ENCODE results near the gene SHOX.
"Not testable (repeated sequence)": the region's sequence is repeated elsewhere in the genome, so short reads cannot be mapped to it uniquely, and the experiment has no call there.

Gene SHOX

DNA sequence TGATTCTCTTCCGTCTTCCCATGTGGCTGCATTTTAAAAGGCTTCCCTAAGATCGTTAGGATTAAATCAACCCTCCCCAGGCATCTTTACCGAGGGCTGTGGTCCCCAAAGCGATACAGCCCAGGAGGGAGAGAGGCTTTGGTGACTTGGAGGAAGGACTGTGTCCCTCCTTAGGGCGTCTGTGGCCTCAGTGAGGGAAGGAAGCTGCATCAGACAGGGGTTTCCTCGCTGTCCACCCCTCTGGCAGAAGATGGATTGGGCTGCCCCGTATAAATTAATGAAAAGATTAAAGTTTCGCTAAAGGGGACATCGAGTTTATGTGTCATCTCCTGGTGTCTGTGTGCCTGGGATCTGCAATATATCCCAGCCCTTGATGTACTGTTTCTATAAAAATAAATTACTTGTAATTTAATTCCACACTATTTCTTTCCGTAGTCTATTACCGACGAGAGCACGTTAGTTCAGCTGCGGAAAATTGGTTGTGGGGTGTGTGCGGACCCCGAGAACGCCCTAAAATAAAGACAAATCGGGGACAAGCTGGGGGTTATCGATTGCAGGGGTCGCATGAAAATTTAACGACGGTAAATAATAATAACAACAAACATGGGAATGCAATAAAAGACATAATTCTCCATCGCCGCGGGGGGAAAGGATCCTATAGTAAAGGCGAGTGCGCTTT, 6.5 kb downstream of the SHOX start:
- no peak for DNase-seq (ENCODE audit: extremely low read depth in 1 of 2, low read depth in 1 of 2)

DNA sequence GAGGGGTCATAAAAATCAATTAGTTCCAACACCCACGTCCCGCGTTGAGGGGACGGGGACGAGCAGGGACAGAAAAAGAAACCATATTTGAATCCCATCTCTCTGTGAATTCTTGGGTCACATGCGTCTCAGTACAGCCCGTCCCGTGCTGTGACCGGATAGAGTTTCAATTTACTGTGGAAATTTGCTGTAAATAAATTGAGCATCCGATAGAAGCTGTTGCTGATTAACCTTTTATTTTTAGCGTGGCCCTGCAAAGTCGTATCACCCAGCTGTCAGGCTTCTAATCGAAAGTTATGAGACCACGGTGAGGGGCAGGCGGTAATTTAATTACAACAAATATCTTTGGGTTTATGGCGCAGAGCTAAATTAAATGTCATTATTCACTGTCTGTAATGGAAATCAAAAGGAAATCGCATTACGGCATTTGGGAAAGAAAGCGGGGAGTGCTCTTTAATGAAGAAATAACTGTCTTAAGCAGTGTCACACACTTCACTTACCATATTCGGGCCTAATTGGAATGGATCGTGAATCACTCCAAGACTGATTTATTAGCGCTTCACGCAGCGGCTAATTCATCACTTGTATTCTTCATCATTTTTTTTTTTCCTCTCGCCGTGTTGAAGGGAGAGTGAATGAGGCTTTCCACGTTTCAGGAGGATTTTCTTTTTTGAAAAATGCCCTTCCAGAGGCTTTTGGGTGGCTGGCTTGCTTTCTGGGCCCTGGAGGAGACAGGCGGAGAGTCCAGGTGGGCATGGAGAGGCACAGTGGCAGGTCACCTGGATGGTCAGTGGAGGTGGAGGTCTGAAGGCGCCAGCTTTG, 7.3 kb downstream of the SHOX start:
- no peak for DNase-seq (ENCODE audit: extremely low read depth in 1 of 2, low read depth in 1 of 2)

DNA sequence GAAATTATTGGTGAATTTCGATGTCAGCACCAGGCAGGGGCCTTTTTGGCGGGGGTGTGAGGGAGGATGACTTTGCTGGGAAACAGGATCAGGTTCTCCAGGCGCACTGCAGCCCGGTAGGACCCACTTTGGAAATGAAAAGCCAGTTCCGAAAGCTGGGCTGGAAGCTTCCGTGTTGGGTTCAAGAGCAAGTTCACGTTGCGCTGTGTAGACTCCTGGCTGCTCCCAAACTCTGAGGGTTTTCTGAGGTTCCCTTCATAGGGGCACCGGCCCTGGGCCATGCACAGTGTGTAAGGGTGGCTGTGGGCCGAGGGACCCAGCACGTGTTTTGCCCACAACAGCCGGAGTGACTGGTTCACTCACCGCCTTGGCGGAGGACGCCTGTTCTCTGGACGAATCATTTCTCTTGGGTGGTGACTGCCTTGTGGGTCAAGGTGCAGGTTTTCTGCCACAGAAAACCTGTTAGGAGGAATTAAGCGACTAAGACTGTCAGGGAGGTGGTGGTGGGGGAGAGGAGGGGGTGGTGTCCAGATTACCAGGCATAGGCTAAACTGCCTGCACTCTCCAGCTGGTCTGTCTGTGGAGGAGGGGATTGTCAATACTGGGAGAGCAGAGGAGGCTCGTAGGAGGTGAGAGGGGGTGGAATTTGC, 8.0 kb downstream of the SHOX start:
- DNase-seq (ENCODE audit: extremely low read depth in 1 of 2, low read depth in 1 of 2), result no peak

DNA sequence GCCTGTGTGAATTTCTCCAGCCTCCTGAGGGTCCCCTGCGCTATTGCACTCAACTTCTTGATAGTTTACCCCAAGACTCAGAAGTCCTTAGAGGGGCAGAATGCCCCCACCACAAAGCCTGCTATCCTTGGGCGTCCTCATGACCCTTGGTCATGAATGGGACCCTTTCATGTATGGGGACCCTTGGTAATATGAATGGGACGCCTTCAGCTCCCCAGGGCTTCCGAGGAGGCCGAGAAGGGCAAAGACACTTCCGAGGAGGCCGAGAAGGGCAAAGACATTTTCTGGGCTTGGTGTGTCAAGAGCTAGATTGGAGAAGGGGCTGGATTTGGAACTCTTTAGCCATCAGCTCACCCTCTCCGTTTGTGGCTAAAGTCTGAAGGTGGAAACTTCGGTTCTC, 8.6 kb downstream of the SHOX start:
- no peak for DNase-seq (ENCODE audit: extremely low read depth in 1 of 2, low read depth in 1 of 2)

DNA sequence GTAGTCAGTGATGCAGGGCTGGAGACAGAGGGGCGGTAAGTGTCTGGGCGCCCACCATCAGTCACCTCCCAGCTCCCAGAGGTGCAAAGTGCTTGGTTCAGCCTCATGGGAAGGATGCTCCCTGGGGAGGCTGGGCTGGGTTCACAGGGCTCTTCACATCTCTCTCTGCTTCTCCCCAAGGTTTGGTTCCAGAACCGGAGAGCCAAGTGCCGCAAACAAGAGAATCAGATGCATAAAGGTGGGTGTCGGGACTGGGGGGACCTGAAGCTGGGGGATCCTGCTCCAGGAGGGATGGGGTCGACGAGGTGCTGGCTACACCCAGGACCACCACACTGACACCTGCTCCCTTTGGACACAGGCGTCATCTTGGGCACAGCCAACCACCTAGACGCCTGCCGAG, 10.1 kb downstream of the SHOX start:
- no peak for DNase-seq (ENCODE audit: extremely low read depth in 1 of 2, low read depth in 1 of 2)

DNA sequence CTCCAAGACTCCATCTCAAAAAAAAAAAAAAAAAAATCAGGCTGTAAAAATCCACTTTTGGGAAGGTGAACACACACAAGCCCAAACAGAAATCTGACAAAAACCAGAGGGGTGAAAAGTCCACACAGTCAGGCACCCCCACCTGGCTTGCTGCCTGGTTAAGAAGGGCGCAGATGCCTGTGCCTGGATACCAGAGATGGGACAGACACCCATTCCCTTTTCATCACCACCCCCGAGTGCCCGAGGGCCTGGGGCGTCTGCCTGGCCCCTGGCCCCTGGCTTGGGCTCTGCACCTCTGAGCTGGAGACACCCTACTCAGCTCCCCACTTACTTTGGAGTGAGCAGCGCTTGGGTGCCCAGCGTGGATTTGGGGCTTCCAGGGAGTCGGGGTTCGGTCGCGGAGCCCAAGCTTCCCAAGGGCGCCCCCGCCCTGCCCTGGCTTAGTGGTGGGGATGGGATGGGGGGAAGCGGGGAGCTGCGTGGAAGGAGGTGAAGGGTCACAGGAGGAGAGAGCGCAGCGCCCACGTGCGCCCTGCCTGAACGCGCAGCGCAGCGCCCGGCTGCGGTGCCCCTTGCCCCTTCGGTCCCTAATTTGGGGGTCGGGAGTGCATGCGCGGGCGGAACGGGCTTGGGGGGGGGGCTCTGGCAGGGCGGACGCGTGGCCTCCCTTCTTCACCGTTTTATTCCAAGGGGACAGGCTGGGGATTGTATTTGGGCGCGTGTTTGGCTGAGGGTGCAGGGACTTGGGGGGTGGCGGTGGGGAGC, 11.3 kb downstream of the SHOX start:
- DNase-seq (ENCODE audit: extremely low read depth in 1 of 2, low read depth in 1 of 2), result no peak

DNA sequence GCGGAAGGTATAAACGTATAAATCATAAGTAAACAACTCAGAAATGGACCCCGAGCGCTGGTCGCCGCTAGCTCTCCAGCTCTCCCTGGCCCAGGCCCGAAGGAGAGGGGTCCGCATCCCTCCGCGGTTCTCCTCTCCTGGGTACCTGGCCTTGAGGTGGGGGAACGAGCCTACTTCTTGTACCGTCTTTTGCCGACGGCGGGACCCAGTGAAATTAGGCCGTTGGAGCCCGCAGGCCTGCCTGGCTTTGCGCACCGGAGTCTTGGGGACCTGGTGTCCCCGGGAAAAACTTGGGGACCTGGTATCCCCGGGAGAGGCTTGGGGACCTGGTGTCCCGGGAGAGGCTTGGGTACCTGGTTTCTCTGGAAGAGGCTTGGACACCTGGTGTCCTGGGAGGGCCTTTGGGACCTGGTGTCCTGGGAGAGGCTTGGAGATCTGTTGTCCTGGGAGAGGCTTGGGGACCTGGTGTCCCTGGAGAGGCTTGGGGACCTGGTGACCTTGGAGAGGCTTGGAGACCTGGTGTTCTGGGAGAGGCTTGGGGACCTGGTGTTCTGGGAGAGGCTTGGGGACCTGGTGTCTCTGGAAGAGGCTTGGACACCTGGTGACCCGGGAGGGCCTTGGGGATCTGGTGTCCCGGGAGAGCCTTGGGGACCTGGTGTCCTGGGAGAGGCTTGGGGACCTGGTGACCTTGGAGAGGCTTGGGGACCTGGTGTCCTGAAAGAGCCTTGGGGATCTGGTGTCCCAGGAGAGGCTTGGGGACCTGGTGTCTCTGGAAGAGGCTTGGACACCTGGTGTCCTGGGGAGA, 12.0 kb downstream of the SHOX start:
- DNase-seq (ENCODE audit: extremely low read depth in 1 of 2, low read depth in 1 of 2), result no peak

DNA sequence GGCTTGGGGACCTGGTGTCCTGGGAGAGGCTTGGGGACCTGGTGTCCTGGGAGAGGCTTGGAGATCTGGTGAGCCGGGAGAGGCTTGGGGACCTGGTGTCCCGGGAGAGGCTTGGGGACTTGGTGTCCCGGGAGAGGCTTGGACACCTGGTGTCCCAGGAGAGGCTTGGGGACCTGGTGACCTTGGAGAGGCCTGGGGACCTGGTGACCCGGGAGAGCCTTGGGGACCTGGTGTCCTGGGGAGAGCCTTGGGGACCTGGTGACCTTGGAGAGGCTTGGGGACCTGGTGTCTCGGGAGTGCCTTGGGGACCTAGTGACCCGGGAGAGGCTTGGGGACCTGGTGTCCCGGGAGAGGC, 12.6 kb downstream of the SHOX start:
- DNase-seq (ENCODE audit: extremely low read depth in 1 of 2, low read depth in 1 of 2), result no peak

DNA sequence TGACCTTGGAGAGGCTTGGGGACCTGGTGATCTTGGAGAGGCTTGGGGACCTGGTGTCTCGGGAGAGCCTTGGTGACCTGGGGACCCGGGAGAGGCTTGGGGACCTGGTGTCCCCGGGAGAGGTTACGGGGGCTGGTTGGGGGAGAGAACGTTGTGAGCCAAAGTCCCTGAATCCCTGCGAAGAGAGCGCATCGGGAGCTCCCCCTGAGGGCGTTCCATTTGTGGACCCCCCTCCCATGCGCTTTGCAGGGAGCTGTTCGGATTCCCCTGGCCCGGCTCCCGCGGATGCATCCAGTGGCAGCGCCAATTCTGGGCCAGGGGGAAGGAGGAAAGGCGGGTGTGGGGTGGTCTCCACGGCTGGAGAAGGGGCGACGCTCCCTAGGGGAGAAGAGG, 13.3 kb downstream of the SHOX start:
- no peak for DNase-seq (ENCODE audit: extremely low read depth in 1 of 2, low read depth in 1 of 2)

DNA sequence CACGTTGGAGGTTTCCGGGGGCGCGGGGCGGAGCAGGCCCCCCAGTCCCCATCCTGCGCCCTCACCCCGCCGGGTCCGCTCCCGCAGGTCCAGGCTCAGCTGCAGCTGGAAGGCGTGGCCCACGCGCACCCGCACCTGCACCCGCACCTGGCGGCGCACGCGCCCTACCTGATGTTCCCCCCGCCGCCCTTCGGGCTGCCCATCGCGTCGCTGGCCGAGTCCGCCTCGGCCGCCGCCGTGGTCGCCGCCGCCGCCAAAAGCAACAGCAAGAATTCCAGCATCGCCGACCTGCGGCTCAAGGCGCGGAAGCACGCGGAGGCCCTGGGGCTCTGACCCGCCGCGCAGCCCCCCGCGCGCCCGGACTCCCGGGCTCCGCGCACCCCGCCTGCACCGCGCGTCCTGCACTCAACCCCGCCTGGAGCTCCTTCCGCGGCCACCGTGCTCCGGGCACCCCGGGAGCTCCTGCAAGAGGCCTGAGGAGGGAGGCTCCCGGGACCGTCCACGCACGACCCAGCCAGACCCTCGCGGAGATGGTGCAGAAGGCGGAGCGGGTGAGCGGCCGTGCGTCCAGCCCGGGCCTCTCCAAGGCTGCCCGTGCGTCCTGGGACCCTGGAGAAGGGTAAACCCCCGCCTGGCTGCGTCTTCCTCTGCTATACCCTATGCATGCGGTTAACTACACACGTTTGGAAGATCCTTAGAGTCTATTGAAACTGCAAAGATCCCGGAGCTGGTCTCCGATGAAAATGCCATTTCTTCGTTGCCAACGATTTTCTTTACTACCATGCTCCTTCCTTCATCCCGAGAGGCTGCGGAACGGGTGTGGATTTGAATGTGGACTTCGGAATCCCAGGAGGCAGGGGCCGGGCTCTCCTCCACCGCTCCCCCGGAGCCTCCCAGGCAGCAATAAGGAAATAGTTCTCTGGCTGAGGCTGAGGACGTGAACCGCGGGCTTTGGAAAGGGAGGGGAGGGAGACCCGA, 14.0 kb downstream of the SHOX start:
- DNase-seq (ENCODE audit: extremely low read depth in 1 of 2, low read depth in 1 of 2), result no peak

DNA sequence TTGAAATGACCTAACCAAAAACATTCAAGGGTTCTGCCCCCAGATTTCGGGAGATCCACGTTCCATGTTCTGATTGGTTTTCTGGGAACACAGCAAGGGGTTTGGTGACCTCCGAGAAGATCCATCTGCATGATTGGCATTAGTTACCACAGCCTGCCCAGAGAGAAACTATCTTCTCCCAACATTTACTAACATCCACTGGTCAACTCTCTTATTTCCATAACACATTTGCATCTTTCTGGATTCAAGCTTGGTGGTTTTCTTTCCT, 15.6 kb downstream of the SHOX start:
- DNase-seq (ENCODE audit: extremely low read depth in 1 of 2, low read depth in 1 of 2), result no peak

DNA sequence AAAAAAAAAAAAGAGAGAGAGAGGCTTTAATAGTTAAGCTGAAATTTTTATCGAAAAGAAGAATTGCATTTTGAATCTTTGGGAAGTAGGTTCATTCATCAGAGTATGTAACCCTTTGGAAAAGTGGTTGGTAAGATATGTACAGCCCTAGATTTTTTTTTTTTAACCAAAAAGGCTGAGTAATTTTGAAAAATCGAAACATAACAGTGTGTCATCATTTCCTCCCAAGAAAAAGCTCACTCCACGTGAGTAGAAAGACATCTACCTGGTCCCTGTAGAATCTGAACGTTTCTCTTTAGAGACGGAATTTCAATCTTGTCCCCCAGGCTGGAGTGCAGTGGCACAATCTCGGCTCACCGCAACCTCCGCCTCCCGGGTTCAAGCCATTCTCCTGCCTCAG, 16.2 kb downstream of the SHOX start:
- no peak for DNase-seq (ENCODE audit: extremely low read depth in 1 of 2, low read depth in 1 of 2)

DNA sequence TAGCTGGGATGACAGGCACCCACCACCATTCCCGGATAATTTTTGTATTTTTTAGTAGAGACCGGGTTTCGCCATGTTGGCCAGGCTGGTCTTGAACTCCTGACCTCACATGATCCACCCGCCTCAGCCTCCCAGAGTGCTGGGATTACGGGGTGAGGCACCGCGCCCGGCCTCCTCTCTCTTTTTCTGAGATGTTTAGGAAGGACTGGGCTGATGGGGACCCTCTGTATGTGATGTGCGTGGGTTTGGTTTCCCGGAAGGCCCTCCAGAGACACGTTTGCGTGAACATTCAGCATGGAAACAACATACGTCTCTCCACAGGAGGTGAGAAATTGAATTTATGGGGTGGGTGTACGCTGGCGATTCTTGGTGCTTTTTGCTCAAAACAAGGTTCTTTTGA, 18.6 kb downstream of the SHOX start:
- no peak for DNase-seq (ENCODE audit: extremely low read depth in 1 of 2, low read depth in 1 of 2)

DNA sequence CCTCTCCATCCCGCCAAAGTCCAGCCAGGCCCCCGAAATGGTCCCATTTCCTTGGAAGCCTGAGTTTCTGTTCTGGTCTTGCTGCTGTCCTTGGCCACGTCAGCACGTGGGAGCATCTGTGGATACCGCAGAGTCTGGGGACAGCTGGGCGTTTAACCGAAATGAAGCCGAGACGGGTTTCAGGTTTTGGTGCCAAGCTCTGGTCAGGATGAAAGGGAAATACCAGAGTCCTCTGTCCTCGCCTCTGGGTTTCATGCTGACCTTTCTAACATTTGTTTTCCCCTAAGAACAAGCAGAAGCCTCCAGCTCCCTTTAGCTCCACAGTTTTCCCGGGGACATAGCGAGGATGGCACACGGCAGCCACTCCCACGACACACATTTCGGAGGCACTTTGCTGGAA, 19.7 kb downstream of the SHOX start:
- DNase-seq (ENCODE audit: extremely low read depth in 1 of 2, low read depth in 1 of 2), result no peak

DNA sequence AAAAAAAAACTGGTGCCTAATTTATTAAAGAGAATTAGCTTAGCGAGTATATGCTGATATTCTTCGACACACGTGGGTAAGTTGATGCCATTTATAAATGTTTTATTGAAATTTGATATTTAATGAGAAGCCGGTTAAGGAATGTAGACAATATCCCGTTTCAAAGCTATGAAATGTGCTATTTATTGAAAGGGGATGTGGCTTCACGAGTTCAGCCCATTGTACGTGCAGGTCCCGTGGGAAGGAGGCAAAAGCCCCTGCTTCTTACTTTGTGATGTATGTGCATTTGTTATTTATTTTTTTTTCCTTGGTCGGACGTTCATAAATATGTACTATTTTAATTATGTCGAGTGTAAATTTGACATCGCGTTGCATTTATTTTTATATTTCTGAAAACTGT, 20.2 kb downstream of the SHOX start:
- no peak for DNase-seq (ENCODE audit: extremely low read depth in 1 of 2, low read depth in 1 of 2)

DNA sequence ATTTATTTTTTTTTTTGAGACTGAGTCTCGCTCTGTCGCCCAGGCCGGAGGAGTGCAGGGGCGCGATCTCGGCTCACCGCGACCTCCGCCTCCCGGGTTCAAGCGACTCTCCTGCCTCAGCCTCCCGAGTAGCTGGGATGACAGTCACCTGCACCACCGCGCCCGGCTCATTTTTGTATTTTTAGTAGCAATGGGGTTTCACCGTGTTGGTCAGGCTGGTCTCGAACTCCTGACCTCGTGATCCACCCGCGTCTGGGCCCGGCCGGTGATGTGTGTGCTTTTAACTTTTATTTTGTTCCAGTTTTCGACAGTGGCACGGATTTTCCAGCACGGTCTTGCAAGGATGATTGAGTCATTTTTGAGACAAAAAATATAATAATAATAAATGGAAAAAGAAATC, 21.3 kb downstream of the SHOX start:
- not testable (repeated sequence) for DNase-seq (ENCODE audit: extremely low read depth in 1 of 2, low read depth in 1 of 2)

DNA sequence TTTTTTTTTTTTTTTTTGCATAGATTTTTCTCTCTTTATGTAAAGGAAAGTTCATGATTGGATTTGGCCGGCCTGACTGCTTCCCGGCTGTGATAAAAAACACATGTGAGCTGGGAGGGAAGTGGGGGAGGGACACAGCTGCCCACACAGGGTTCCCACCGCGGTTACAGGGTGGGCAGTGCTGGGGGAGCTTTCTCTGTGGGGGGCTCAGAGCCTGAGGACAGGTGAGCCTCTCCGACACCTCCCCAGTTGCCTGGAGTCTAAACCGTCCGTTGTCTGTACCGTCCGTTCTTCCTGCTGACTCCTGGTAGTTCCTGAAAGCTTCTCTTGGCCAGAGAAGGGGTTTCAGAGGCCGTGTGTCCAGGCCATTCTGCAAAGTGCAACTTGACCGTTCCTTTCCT, 21.8 kb downstream of the SHOX start:
- no peak for DNase-seq (ENCODE audit: extremely low read depth in 1 of 2, low read depth in 1 of 2)

DNA sequence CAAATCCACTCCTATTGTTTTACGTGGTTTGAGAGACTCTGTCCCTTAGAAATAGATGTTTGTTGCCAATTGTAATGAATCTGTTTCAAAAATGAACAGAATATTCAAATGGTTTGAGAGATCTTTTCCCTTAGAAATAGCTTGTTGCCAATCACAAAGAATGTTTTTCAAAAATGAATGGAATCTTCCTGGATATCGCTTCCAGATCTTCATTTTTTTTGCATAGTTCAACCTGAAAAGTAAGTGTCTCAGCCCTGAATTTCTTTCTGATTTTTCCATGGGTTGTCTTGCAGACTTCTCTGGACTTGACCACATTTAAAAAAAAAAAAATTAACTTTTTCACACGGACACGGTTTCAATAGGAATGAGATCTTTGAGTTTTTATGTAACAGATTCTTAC, 22.7 kb downstream of the SHOX start:
- no peak for DNase-seq (ENCODE audit: extremely low read depth in 1 of 2, low read depth in 1 of 2)

DNA sequence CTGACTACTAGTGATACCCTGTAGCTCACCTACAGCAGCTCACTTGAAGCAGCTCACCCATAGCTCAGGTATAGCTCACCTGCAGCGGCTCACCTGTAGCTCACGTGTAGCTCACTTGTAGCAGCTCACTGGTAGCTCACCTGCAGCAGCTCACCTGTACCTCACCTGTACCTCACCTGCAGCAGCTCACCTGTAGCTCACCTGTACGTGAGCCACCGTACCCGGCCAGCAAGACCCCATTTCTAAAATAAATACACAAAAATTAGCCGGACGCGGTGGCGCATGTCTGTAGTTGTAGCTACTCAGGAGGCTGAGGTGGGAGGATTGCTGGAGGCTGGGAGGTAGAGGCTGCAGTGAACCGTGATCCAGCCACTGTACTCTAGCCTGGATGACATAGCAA, 30.6 kb downstream of the SHOX start:
- DNase-seq (ENCODE audit: extremely low read depth in 1 of 2, low read depth in 1 of 2), result no peak

DNA sequence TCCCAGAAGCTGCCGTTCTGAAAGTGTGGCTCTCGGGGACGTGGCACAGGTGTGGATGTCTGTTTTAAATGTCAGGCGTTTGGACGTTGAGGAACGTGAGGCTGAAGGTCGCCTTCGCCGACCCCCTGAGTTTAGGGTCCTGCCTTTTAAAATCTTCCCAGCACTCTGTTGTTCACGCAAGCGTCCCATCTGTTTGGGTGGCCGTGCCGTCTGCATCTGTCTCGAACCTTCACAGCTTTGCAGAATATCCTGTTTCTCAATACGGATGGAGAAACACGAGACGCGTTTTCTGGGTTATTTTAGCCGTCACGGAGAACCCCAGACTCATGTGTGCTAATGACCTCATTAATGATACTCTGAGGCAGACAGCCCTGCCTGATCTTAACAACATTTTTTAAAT, 31.5 kb downstream of the SHOX start:
- DNase-seq (ENCODE audit: extremely low read depth in 1 of 2, low read depth in 1 of 2), result no peak

Measured in stimulated activated CD8-positive, alpha-beta memory T cell treated with anti-CD3 and anti-CD28 coated beads, Interleukin-7, amount 100 ng/mL, for 48 hours (primary cell).